DND-41 (cell line): ENCODE data around the gene SLC10A1.

Experiments used
- CTCF ChIP-seq: IDR thresholded peaks from 2 replicates; pipeline ENCODE4 v1.5.1; 2012; ENCODE audit warnings: borderline replicate concordance, low read length, moderate library complexity, mild to moderate bottlenecking; ENCODE audit not compliant: poor library complexity, severe bottlenecking; ENCODE audit errors: extremely low read depth
- EZH2 ChIP-seq: IDR thresholded peaks from 3 replicates; pipeline ENCODE4 v1.6.1; 2012; ENCODE audit warnings: borderline replicate concordance, low read depth, mild to moderate bottlenecking, moderate library complexity, low read length, inconsistent platforms; ENCODE audit not compliant: severe bottlenecking

GRCh38 chr14:69828354-69828753 is 31.3 kb upstream of the SLC10A1 start:
- TF ChIP-seq EZH2 (no peak), CTCF (no peak)
